Hindlimb muscle (tissue), 1 donor: ENCODE measurements around the gene SLC30A3. TPM values are rescaled to one million over a fixed set of nuclear protein-coding genes. Genes with fewer than 3 reads are reported as not detected.
A peak's percentile ranks its signal among the peaks of the same experiment; 100 is the strongest.

Source experiments
- DNase-seq: peaks from one replicate; pipeline ENCODE4 v3.0.0-alpha.2; 2013
- polyA plus RNA-seq: library from polyadenylated mRNA; unstranded; fragments of 120-200 nt; gene quantifications from one replicate; pipeline ENCODE4 v1.2.1, GENCODE V29; 2013; ENCODE audit not compliant: insufficient read length

SLC30A3 gene
- polyA plus RNA-seq, 1 donor, result 2.8 TPM

- no peak for DNase-seq
Observed at GRCh38 chr2:27227501-27227900, 35.3 kb downstream of the SLC30A3 start.

- DNase-seq, result no peak
Observed at GRCh38 chr2:27225526-27225925, 37.3 kb downstream of the SLC30A3 start.

GRCh38 chr2:27223416-27223815 is 39.4 kb downstream of the SLC30A3 start:
- no peak for DNase-seq

- DNase-seq, result no peak
Observed at GRCh38 chr2:27222407-27222806, 40.4 kb downstream of the SLC30A3 start.

GRCh38 chr2:27221166-27221565 is 41.7 kb downstream of the SLC30A3 start:
- no peak for DNase-seq

- no peak for DNase-seq
Observed at GRCh38 chr2:27220091-27220490, 42.8 kb downstream of the SLC30A3 start.

- DNase-seq, result no peak
Observed at GRCh38 chr2:27219091-27219490, 43.8 kb downstream of the SLC30A3 start.

- no peak for DNase-seq
Observed at GRCh38 chr2:27218614-27219013, 44.2 kb downstream of the SLC30A3 start.

- peak; percentile 85 for DNase-seq
Observed at GRCh38 chr2:27217173-27218121, 45.4 kb downstream of the SLC30A3 start, which contains the start of gene CAD. TSS of gene CAD (plus strand) at chr2:27217369. CDS start at chr2:27217552, 183 bp downstream.

- DNase-seq, result no peak
Observed at GRCh38 chr2:27216416-27217137, 46.3 kb downstream of the SLC30A3 start.

- DNase-seq, result no peak
Observed at GRCh38 chr2:27214941-27215340, 47.9 kb downstream of the SLC30A3 start.

- no peak for DNase-seq
Observed at GRCh38 chr2:27212626-27213471, 50.0 kb downstream of the SLC30A3 start.

GRCh38 chr2:27211943-27212625 is 50.8 kb downstream of the SLC30A3 start, which contains the start of the genes ATRAID and SLC5A6:
TSS of gene ATRAID (plus strand) at chr2:27212041. CDS start at chr2:27212369, 328 bp downstream.
TSS of gene SLC5A6 (minus strand) at chr2:27212268. CDS start at chr2:27207650, 4,618 bp downstream.
- DNase-seq, result peak; percentile 94

GRCh38 chr2:27211241-27211942 is 51.5 kb downstream of the SLC30A3 start:
- DNase-seq, result peak; percentile 34

GRCh38 chr2:27209621-27210401 is 53.0 kb downstream of the SLC30A3 start:
- DNase-seq, result no peak

- DNase-seq, result no peak
Observed at GRCh38 chr2:27208486-27209050, 54.3 kb downstream of the SLC30A3 start.

- DNase-seq, result no peak
Observed at GRCh38 chr2:27206346-27206745, 56.5 kb downstream of the SLC30A3 start.

- no peak for DNase-seq
Observed at GRCh38 chr2:27205206-27205605, 57.6 kb downstream of the SLC30A3 start.

GRCh38 chr2:27204566-27204965 is 58.3 kb downstream of the SLC30A3 start:
- DNase-seq, result no peak

- no peak for DNase-seq
Observed at GRCh38 chr2:27203741-27204140, 59.1 kb downstream of the SLC30A3 start.
